Mucosa of rectum (tissue), 2 donors: ENCODE measurements around the gene VWCE.

Source experiments
- H3K27ac ChIP-seq, 2 donors: one replicate each; pipeline ENCODE4 v1.7.0; 2013; ENCODE audit warnings: inconsistent platforms in 2 of 2, low read depth in 2 of 2, low read length in 2 of 2
- H3K27me3 ChIP-seq, 2 donors: one replicate each; pipeline ENCODE4 v1.7.0; 2013; ENCODE audit warnings: low read length in 2 of 2; ENCODE audit not compliant: control insufficient read depth in 2 of 2, insufficient read depth in 2 of 2
- H3K36me3 ChIP-seq, 2 donors: one replicate each; pipeline ENCODE4 v1.7.0; 2013; ENCODE audit warnings: low read length in 2 of 2; ENCODE audit not compliant: control insufficient read depth in 2 of 2, insufficient read depth in 2 of 2
- H3K4me1 ChIP-seq, 2 donors: one replicate each; pipeline ENCODE4 v1.7.0; 2013; ENCODE audit warnings: low read length in 2 of 2, mild to moderate bottlenecking in 1 of 2; ENCODE audit not compliant: control insufficient read depth in 2 of 2, insufficient read depth in 2 of 2
- H3K4me3 ChIP-seq, 2 donors: one replicate each; pipeline ENCODE4 v1.7.0; 2013; ENCODE audit warnings: low read length in 2 of 2
- H3K9ac ChIP-seq, 2 donors: one replicate each; pipeline ENCODE4 v1.7.0; 2013; ENCODE audit warnings: low read length in 2 of 2, low read depth in 1 of 2, mild to moderate bottlenecking in 1 of 2
- H3K9me3 ChIP-seq, 2 donors: one replicate each; pipeline ENCODE4 v1.7.0; 2013; ENCODE audit warnings: low read length in 2 of 2; ENCODE audit not compliant: control insufficient read depth in 2 of 2
- donor health status: healthy.
- donor health status: Normal muscosa, but diverticular disease.

VWCE gene, protein sequence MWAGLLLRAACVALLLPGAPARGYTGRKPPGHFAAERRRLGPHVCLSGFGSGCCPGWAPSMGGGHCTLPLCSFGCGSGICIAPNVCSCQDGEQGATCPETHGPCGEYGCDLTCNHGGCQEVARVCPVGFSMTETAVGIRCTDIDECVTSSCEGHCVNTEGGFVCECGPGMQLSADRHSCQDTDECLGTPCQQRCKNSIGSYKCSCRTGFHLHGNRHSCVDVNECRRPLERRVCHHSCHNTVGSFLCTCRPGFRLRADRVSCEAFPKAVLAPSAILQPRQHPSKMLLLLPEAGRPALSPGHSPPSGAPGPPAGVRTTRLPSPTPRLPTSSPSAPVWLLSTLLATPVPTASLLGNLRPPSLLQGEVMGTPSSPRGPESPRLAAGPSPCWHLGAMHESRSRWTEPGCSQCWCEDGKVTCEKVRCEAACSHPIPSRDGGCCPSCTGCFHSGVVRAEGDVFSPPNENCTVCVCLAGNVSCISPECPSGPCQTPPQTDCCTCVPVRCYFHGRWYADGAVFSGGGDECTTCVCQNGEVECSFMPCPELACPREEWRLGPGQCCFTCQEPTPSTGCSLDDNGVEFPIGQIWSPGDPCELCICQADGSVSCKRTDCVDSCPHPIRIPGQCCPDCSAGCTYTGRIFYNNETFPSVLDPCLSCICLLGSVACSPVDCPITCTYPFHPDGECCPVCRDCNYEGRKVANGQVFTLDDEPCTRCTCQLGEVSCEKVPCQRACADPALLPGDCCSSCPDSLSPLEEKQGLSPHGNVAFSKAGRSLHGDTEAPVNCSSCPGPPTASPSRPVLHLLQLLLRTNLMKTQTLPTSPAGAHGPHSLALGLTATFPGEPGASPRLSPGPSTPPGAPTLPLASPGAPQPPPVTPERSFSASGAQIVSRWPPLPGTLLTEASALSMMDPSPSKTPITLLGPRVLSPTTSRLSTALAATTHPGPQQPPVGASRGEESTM

GRCh38 chr11:61294717-61295595 lies at the start of gene VWCE:
TSS of gene VWCE (minus strand) at chr11:61295316. CDS start at chr11:61295037, 279 bp downstream.
- Histone ChIP-seq H3K27ac (no peak within 1 kb of the TSS), H3K27me3 (peaks cover 12 to 13% of the 10 kb centered on the region in 2 donors), H3K9ac (peak within 1 kb of the TSS in 1 of 2 donors; percentile 47), H3K4me1 (peaks cover 5 to 16% of the 10 kb centered on the region in 2 donors), H3K4me3 (peak within 1 kb of the TSS; percentile 61 to 62), H3K9me3 (no peaks in the 10 kb centered on the region), H3K36me3 (peaks cover 12 to 15% of the 10 kb centered on the region in 2 donors)

GRCh38 chr11:61343792-61344745 lies 49.0 kb upstream of the VWCE start:
- H3K27ac ChIP-seq = no peak overlapping the region
- H3K27me3 ChIP-seq = no peaks in the 10 kb centered on the region
- no peaks in the 10 kb centered on the region for H3K9me3 ChIP-seq
- no peak overlapping the region for H3K4me3 ChIP-seq
- peaks cover 13 to 40% of the 10 kb centered on the region in 2 donors for H3K36me3 ChIP-seq
- no peak overlapping the region for H3K9ac ChIP-seq
- H3K4me1 ChIP-seq = peaks cover 13 to 16% of the 10 kb centered on the region in 2 donors

- H3K36me3 ChIP-seq = peaks cover 6 to 34% of the 10 kb centered on the region in 2 donors
Observed at GRCh38 chr11:61342207-61342803, 47.2 kb upstream of the VWCE start.

DNA sequence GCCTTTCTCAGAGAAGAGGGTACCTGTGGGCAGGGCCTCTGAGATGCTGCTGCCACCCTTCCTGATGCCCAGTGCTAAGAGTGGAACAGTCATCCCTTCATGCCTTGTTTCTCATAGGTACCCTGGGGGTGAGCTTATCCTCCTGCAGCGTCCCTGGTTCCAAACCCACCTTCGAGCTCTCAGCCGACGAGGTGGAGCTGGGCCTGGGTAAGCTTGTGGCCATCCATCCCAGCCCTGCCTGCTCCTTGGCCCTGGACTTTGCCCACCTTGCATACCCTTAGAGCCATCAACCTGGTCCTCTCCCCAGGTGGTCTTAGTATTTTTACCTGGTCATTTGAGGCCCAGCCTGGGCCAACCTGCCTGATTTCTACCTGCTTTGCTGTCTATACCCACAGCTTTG lies 46.6 kb upstream of the VWCE start:
- Histone ChIP-seq H3K9me3 (no peaks in the 10 kb centered on the region), H3K4me1 (peaks cover 9 to 12% of the 10 kb centered on the region in 2 donors), H3K36me3 (peaks cover 6 to 34% of the 10 kb centered on the region in 2 donors), H3K4me3 (no peak overlapping the region), H3K27me3 (no peaks in the 10 kb centered on the region), H3K27ac (no peak overlapping the region), H3K9ac (no peak overlapping the region)

More at GRCh38 chr11:61342207-61342803, 47.2 kb upstream of the VWCE start:
- H3K27me3 ChIP-seq = no peaks in the 10 kb centered on the region
- no peak overlapping the region for H3K9ac ChIP-seq
- no peak overlapping the region for H3K27ac ChIP-seq
- no peak overlapping the region for H3K4me3 ChIP-seq
- H3K4me1 ChIP-seq = peaks cover 13 to 16% of the 10 kb centered on the region in 2 donors
- no peaks in the 10 kb centered on the region for H3K9me3 ChIP-seq

DNA sequence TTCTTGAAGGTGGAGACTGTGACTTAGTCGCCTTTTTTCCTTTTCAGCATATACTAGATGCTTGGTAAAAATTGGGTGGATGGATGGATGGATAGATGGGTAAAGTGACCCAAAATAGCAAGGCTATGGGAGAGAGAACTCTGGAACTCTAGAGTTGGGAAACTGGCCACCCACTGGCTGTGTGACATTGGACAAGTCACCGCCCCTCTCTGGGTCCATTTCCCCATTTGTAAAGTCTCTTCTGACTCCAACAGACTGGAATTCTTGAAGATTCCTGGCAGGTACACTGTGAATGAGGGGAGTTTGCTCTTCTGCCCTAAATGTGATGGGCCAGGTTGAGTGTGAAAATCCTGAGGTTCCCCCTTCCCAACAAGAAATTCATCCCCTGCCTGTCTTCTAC lies 45.9 kb upstream of the VWCE start:
- peaks cover 6 to 34% of the 10 kb centered on the region in 2 donors for H3K36me3 ChIP-seq

GRCh38 chr11:61339490-61339878 lies 44.4 kb upstream of the VWCE start:
- no peaks in the 10 kb centered on the region for H3K4me1 ChIP-seq
- H3K27me3 ChIP-seq = no peaks in the 10 kb centered on the region
- no peak overlapping the region for H3K9ac ChIP-seq
- H3K36me3 ChIP-seq = peaks cover 6 to 26% of the 10 kb centered on the region in 2 donors
- no peaks in the 10 kb centered on the region for H3K9me3 ChIP-seq
- no peak overlapping the region for H3K27ac ChIP-seq
- no peak overlapping the region for H3K4me3 ChIP-seq

More for the DNA sequence above, 45.9 kb upstream of the VWCE start:
- H3K27ac ChIP-seq = no peak overlapping the region
- no peak overlapping the region for H3K4me3 ChIP-seq
- H3K4me1 ChIP-seq = peaks cover 1 to 4% of the 10 kb centered on the region in 2 donors
- H3K9ac ChIP-seq = no peak overlapping the region
- no peaks in the 10 kb centered on the region for H3K9me3 ChIP-seq
- no peaks in the 10 kb centered on the region for H3K27me3 ChIP-seq

DNA sequence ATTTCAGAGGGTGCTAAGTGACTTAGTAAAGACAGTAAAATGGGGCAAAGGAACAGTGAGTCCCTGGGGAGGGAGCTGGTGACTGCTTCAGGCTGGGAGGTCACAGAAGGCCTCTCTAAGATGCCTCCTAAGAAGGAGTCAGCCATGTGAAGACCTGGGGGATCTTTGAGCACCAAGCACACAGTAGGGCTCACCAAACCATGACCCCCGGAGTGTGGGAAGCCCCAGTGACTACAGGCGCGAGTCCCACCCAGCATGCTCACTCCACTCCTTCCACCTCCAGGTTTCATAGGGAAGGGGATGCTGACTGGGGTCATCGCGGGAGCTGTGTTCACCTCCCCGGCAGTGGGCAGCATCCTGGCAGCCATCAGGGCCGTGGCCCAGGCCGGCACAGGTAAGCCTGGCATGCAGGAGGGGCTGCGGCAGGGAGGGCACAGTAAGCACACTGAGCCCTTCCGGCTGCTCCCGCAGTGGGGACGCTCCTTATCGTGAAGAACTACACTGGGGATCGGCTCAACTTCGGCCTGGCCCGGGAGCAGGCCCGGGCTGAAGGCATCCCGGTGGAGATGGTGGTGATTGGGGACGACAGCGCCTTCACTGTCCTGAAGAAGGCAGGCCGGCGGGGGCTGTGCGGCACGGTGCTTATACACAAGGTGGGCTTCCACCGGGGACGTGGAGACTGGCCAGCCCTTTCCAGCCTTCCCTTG lies 43.8 kb upstream of the VWCE start:
- Histone ChIP-seq H3K9me3 (no peaks in the 10 kb centered on the region), H3K4me3 (no peak overlapping the region), H3K36me3 (peaks cover 6 to 26% of the 10 kb centered on the region in 2 donors), H3K4me1 (peaks cover 0 to 2% of the 10 kb centered on the region in 2 donors), H3K27ac (no peak overlapping the region), H3K27me3 (no peaks in the 10 kb centered on the region), H3K9ac (no peak overlapping the region)

DNA sequence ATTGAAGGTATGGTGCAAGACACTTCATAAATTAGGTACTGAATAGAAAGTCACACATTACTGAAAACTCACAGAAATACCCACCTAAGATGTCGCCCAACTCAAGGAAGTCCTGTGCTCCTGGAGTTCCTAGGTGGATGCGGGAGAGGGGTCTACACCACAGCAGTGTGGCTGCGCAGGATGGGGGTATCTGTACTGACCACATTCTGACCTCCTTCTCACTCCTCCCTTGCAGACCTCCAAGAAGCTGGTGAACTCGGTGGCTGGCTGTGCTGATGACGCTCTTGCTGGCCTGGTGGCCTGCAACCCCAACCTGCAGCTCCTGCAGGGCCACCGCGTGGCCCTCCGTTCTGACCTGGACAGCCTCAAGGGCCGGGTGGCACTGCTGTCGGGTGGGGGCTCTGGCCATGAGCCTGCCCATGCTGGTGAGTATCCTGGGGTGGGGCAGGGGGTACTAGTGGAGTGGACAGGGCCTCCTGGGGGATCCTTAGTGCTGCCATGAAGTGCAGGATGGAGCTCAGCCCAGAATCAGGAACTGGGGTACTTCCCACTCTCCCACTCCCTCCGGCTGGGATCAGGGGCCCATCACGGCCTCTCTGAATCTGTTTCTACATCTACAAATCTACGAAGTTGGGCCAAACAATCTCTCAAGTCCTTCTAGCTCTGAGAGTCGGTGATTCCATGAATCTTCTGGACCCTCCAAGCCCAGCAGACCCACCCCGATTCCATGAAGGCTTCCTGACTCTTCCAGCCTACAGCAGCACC lies 42.8 kb upstream of the VWCE start:
- Histone ChIP-seq H3K9me3 (no peaks in the 10 kb centered on the region), H3K27ac (no peak overlapping the region), H3K27me3 (no peaks in the 10 kb centered on the region), H3K4me1 (peaks cover 7 to 9% of the 10 kb centered on the region in 2 donors), H3K9ac (no peak overlapping the region), H3K36me3 (peaks cover 6 to 19% of the 10 kb centered on the region in 2 donors), H3K4me3 (no peak overlapping the region)
